Measurements from ENCODE around the gene FCGR3A.

FCGR3A gene

DNA sequence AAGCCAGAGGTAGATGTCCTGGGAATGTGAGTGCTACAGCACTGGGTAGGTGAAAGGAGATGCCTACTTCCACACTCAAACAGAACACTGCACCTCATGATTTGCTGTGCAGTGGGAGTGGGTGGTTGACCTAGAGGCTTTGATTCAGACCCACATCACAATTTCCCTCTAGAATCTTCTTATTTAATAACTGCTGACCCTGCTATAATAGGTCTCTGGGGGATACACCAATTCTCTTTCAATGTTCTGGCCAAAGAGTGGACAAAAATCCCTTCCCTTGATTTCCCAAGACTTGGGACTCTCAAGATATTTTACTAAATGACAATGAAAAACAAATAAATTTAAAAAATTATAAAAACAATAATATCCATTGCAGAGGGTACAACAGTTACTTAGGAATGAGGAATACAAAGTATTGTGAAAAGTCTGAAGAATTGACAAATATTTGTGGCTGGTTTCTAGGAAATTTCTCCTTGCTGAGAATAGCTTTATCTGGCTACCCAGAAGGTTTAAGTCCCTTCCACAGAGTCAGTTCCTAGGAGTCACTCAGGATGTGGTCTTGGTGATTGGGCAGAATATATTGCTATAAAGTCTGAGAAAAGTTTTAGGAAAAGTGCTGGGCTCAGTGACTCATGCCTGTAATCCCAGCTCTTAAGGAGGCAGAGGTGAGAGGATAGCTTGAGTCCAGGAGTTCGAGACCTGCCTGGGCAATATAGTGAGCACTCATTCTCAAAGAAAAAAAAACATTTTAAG, 46.8 kb downstream of the FCGR3A start:
- DNase-seq (ENCODE audit: low read depth in 2 of 2), result no peak

DNA sequence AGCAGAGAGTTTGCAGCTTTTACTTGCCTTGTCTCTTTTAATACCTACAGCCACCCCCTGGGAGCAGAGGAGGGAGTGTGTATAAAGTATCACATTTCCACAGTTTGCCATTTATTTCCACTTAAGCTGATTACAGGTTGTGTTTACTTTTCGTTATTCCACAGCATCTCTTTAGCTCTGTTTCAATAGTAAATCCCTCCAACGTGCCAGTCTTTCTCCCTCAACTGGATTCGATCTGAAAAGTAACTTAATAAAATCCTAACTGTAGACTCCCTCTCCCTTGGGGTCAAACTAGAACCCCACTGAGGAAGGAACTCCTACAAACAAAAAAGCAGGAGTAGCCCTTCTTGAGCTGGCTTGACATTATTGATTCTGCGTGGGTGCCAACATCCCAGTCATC, 47.4 kb downstream of the FCGR3A start:
- no peak for DNase-seq (ENCODE audit: low read depth in 2 of 2)

DNA sequence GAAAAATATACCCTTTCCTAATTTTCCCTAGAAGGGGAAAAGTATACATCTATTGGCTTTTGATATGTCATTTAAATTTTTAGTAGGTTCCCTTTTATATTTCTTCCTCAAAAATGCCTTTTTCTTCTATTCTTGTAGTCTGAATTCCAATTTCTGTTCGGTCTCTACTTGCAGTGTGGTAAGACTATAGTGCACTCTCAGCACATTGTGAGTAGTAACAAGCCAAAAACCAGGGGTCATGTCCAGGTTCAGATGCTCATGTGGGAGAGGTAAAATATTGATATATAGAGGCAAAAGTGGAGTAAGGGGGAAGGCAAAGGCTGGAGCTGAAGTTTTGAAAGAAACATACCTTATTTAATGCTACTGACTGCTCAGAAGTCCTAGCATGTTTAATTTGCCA, 48.4 kb downstream of the FCGR3A start:
- DNase-seq (ENCODE audit: low read depth in 2 of 2), result no peak

DNA sequence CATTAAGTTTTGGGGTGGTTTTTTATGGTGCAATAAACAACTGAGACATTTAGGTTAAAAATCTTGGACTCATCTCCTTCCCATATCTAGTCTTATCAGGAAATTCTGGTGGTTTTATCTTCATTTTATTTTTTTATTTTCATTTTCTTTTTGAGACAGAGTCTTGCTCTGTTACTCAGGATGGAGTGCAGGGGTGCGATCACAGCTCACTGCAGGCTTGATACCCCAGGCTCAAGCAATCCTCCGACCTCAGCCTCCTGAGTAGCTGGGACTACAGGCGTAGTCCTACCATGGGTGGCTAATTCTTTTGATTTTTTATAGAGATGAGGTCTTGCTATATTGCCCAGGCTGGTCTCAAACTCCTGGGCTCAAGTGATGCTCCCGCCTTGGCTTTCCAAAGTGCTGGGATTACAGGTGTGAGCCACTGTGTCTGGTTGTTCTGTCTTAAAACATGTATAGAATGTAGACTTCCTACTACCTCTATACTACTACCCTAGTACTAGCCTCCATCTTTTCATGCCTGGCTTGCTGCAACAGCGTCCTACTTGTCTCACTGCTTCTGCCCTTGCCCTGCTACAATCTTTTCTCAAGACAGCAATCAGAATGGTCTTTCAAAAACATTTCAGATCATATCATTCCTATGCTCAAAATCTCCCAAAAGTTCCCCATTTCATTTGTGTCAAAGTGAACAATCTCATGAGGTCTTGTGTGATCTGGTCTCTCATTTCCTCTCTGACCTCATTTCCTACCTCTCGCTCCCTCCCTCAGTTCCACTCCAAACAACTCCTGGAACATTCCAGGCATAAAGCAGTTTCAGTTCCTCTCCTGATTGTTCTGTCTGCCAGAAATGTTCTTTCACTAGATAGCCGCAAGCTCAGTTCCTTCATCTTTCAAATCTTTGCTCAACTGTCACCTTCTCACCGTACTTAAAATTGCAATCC, 50.2 kb downstream of the FCGR3A start:
- no peak for DNase-seq (ENCODE audit: low read depth in 2 of 2)

DNA sequence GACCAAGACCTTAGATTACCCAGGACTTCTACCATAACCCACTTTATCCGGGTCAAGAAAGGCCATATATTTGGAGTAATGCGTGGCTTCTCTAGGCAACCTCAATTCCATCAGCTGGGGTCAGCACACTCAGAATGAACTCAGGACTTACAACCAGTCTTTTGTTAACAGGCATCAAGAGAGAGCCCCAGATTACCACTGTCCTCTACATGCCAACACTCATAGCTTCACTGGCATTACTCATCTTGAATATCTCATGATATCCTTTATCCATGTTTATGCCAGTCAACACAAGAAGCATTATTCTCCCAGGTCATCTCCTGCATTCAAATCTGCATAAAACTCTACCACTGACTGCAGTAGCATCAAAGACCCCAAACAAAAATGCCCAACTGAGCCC, 51.0 kb downstream of the FCGR3A start:
- DNase-seq (ENCODE audit: low read depth in 2 of 2), result no peak

DNA sequence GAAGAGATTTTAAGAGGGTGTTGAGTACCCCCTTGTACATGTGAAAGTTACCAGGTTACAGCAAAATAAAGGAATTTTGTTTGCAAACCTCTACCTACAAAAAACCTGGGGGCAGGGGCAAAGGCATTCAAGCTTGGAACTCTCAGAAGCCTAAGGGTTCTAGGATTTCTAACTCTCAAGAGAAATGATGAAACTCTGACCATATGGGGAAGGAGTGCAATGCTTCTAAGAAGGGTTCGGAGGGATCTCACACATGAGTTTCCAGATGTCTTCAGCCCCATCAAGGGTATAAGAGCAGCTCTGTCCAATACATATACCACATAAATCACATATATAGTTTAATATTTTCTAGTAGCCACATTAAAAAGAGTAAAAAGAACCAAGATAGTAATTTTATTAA, 51.7 kb downstream of the FCGR3A start:
- no peak for DNase-seq (ENCODE audit: low read depth in 2 of 2)

DNA sequence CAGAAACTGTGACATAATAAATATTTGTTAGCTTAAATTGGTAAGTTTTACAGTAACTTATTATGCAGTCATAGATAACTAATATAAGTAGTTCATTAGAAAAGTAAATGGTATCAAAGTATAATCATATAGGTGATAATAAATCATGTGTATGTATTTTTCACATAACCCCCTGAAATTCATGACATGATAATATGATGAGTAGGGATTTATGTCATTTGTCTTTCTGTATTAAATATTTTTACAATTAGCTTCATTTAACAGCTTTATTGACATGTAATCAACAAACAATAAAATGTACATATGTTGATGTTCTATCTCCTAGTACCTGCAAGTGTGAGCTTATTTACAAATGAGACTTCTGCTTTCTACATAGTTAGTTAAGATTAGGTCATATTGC, 54.1 kb downstream of the FCGR3A start:
- no peak for DNase-seq (ENCODE audit: low read depth in 2 of 2)

DNA sequence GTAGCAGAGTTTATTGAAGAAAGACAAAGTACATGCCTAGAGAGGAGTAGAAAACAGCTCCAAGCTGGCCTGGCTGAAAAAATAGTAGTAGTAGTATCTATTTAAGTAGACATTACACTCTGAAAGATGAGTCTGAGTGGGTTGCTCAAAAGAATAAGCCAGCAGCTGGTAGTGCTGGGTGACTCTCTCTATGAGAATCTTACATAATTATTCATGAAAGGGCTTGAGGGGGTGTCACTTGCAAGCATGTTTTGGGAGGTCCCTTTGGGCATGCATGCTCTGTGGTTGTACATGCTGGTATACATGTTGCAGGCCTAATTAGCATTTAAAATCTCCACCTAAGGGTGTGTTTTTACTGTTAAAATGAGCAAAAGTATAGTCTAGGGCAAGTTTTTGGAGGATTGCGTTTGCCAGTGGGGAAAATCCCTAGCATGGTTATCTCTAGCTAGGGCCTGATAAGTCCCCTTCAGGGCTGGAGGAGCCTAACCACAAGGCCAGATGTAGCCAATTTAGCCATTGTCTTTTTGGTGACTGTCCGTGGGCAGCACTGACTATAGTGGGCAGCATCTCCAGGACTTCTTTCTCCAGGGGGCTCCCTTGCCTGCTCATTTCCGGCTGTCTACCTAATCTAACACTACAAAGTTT, 55.4 kb downstream of the FCGR3A start:
- DNase-seq (ENCODE audit: low read depth in 2 of 2), result no peak

DNA sequence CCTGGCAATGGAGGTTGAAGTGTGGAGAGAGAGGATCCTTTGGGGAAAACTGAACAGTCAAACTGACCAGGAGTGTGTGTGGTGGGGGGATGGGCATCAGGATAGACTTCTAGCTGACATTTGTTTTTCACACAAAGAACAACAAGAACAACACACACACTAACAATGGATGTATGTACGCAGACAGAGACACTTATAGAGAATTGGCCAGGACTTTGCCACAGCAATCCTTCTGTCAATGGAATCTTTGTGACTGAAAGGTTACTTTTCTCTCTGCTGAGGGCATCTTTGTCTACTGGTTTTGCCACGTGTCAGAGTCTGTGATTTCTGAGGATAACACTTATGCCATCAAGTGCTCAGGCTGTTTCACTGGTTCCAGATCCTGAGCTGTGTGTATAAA, 56.8 kb downstream of the FCGR3A start:
- no peak for DNase-seq (ENCODE audit: low read depth in 2 of 2)

Data from stimulated activated CD4-positive, alpha-beta T cell treated with anti-CD3 and anti-CD28 coated beads, Interleukin-12 subunit alpha, Interleukin-12 subunit beta, amount 100 ng/mL, for 24 hours (primary cell).